ENCODE results near the gene CMSS1. TPM values are rescaled to one million over a fixed set of nuclear protein-coding genes. Genes with fewer than 3 reads are reported as not detected.

The CMSS1 gene
- total RNA-seq, 1 experiment from 2014 or later = 70.6 TPM

GRCh38 chr3:100170486-100170885 is 352.8 kb downstream of the CMSS1 start:
- H3K9me3 Mint-ChIP-seq = no peaks in the 10 kb centered on the region
- no peak for DNase-seq (ENCODE audit: low spot score)
- no peak for ATAC-seq
- H3K4me3 Mint-ChIP-seq = no peak overlapping the region
- H3K36me3 Mint-ChIP-seq = 0 out of 2 replicates have a peak, but pooled peaks cover 4% of the 10 kb centered on the region
- peaks cover 3% of the 10 kb centered on the region; the same call in 1 of the 2 replicates for H3K4me1 Mint-ChIP-seq
- no peak for TF ChIP-seq NFYB (CRISPR knock-in tag; conservative IDR thresholded peaks at IDR 0.05; ENCODE audit: low read depth)
- no peak for TF ChIP-seq FOXP1 (CRISPR knock-in tag; IDR thresholded peaks at IDR 0.05; ENCODE audit: borderline replicate concordance)
- TF ChIP-seq ATF3 (CRISPR knock-in tag; conservative IDR thresholded peaks at IDR 0.05) = no peak
- no peak for TF ChIP-seq ZNF512 (CRISPR knock-in tag; IDR thresholded peaks at IDR 0.05; ENCODE audit: borderline replicate concordance)
- no peak for TF ChIP-seq ZNF121 (CRISPR knock-in tag; IDR thresholded peaks at IDR 0.05)
- no peak for TF ChIP-seq SP1 (CRISPR knock-in tag; conservative IDR thresholded peaks at IDR 0.05)
- TF ChIP-seq, protein P1, sequence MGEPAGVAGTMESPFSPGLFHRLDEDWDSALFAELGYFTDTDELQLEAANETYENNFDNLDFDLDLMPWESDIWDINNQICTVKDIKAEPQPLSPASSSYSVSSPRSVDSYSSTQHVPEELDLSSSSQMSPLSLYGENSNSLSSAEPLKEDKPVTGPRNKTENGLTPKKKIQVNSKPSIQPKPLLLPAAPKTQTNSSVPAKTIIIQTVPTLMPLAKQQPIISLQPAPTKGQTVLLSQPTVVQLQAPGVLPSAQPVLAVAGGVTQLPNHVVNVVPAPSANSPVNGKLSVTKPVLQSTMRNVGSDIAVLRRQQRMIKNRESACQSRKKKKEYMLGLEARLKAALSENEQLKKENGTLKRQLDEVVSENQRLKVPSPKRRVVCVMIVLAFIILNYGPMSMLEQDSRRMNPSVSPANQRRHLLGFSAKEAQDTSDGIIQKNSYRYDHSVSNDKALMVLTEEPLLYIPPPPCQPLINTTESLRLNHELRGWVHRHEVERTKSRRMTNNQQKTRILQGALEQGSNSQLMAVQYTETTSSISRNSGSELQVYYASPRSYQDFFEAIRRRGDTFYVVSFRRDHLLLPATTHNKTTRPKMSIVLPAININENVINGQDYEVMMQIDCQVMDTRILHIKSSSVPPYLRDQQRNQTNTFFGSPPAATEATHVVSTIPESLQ (CRISPR knock-in tag; IDR thresholded peaks at IDR 0.05) = no peak
- TF ChIP-seq SMAD3 (CRISPR knock-in tag; IDR thresholded peaks at IDR 0.05; ENCODE audit: borderline replicate concordance) = no peak
- TF ChIP-seq, protein P2, sequence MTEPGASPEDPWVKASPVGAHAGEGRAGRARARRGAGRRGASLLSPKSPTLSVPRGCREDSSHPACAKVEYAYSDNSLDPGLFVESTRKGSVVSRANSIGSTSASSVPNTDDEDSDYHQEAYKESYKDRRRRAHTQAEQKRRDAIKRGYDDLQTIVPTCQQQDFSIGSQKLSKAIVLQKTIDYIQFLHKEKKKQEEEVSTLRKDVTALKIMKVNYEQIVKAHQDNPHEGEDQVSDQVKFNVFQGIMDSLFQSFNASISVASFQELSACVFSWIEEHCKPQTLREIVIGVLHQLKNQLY (CRISPR knock-in tag; IDR thresholded peaks at IDR 0.05) = no peak
- TF ChIP-seq FOXJ3 (CRISPR knock-in tag; IDR thresholded peaks at IDR 0.05; ENCODE audit: borderline replicate concordance) = no peak
- no peak for TF ChIP-seq ZNF423 (CRISPR knock-in tag; IDR thresholded peaks at IDR 0.05)
- TF ChIP-seq CREB1 (CRISPR knock-in tag; IDR thresholded peaks at IDR 0.05) = no peak
- no peak for TF ChIP-seq ATF2 (CRISPR knock-in tag; IDR thresholded peaks at IDR 0.05; ENCODE audit: borderline replicate concordance, low read depth)
- TF ChIP-seq, protein P3, sequence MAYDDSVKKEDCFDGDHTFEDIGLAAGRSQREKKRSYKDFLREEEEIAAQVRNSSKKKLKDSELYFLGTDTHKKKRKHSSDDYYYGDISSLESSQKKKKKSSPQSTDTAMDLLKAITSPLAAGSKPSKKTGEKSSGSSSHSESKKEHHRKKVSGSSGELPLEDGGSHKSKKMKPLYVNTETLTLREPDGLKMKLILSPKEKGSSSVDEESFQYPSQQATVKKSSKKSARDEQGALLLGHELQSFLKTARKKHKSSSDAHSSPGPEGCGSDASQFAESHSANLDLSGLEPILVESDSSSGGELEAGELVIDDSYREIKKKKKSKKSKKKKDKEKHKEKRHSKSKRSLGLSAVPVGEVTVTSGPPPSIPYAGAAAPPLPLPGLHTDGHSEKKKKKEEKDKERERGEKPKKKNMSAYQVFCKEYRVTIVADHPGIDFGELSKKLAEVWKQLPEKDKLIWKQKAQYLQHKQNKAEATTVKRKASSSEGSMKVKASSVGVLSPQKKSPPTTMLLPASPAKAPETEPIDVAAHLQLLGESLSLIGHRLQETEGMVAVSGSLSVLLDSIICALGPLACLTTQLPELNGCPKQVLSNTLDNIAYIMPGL (CRISPR knock-in tag; IDR thresholded peaks at IDR 0.05) = no peak
- TF ChIP-seq ESRRA (CRISPR knock-in tag; IDR thresholded peaks at IDR 0.05; ENCODE audit: borderline replicate concordance) = no peak
- TF ChIP-seq ZNF671 (CRISPR knock-in tag; IDR thresholded peaks at IDR 0.05) = no peak
- TF ChIP-seq FOXP4 (CRISPR knock-in tag; IDR thresholded peaks at IDR 0.05) = no peak
- TF ChIP-seq AFF4 (CRISPR knock-in tag; IDR thresholded peaks at IDR 0.05; ENCODE audit: borderline replicate concordance) = no peak
- TF ChIP-seq CTCF (IDR thresholded peaks at IDR 0.05) = no peak
- H3K27ac Mint-ChIP-seq = no peak overlapping the region
- POLR2A ChIA-PET = no interaction called here
- CTCF ChIA-PET = no interaction called here
- no peaks in the 10 kb centered on the region for H3K27me3 Mint-ChIP-seq (ENCODE audit: low read depth)
